22Rv1 (cell line): ENCODE results near the gene ADM2.
A peak's percentile ranks its signal among the peaks of the same experiment; 100 is the strongest.

Experiments
- H3K27ac ChIP-seq: fragments of 450-650 bp; 2 replicates; pipeline ENCODE4 v1.5.1; 2017
- CTCF ChIP-seq: fragments of 450-650 bp; IDR thresholded peaks from 2 replicates; pipeline ENCODE4 v1.5.1; 2017; ENCODE audit warnings: mild to moderate bottlenecking
- ZFX ChIP-seq: fragments of 450-650 bp; IDR thresholded peaks from 2 replicates; pipeline ENCODE4 v1.6.1; 2017; ENCODE audit warnings: antibody characterized with exemption, borderline replicate concordance

ADM2 gene

GRCh38 chr22:50456466-50457234 lies 24.7 kb upstream of the ADM2 start:
- peak; percentile 43 for TF ChIP-seq CTCF
- no peak for TF ChIP-seq ZFX
- no peak overlapping the region for H3K27ac ChIP-seq

GRCh38 chr22:50459016-50459415 lies 22.3 kb upstream of the ADM2 start:
- TF ChIP-seq ZFX (no peak), CTCF (no peak)
- H3K27ac ChIP-seq = no peak overlapping the region

- no peak overlapping the region for H3K27ac ChIP-seq
Measured at GRCh38 chr22:50459496-50460140, 21.7 kb upstream of the ADM2 start.

DNA sequence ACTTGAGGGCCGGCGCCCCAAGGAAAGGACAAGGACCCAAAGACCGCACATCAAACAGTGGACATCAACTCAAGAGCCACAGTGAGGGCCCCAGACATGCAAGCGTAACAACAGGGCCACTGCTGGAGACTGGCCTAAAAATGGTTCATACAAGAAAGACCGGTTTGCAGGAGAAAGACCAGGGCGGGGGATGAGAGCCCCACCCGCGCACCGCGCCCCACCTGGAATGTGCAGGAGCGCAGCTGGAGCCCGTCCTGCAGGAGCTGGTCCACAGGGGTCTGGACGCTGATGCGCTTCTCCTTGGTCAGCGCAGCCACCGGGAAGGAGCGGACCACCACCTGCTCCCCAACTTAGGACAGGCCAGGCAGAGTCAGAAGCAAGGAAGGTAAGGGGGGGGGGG lies 20.4 kb upstream of the ADM2 start:
- H3K27ac ChIP-seq = no peak overlapping the region
- TF ChIP-seq ZFX = no peak
- TF ChIP-seq CTCF = no peak

More at GRCh38 chr22:50459496-50460140, 21.7 kb upstream of the ADM2 start:
- TF ChIP-seq CTCF (no peak), ZFX (no peak)

- TF ChIP-seq ZFX (no peak), CTCF (no peak)
- no peak overlapping the region for H3K27ac ChIP-seq
Measured at GRCh38 chr22:50461536-50461935, 19.8 kb upstream of the ADM2 start.

DNA sequence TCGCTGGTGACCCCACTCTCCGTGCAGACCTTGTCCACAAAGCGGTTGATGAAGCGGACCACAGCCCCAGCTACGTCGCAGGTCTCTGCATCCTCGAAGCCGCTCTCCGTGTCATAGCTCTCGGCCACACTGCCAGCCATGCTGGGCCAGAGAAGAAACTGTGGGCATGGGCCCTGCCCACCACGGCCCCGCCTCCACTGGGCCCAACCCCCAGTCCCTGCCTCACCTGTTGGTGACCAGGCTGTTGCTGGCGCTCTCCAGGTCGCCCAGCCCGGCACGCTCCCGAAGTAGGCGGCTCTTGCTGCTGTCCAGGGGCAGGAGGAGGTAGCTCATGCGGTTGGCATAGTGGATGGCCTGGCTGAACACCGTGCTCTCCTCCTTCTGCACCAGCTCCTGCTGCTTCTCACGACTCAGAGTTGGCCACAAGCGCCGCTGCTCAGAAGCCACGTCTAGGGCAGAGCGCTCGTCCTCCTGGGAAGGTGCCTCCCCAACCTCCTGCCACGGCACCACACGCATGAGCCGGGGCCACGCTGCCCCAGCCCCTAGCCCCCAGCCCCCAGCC lies 19.3 kb upstream of the ADM2 start:
- no peak overlapping the region for H3K27ac ChIP-seq
- no peak for TF ChIP-seq ZFX
- no peak for TF ChIP-seq CTCF
